GM18867 (cell line): Measurements from ENCODE around the gene CFAP43.

ENCODE experiments used
- ATAC-seq: cut with Tn5 transposase; IDR thresholded peaks from one replicate; pipeline ENCODE4 v1.9.1; 2021; ENCODE audit warnings: mild to moderate bottlenecking, moderate library complexity; ENCODE audit not compliant: unreplicated experiment

Gene CFAP43

GRCh38 chr10:104142081-104142480 lies 90.1 kb downstream of the CFAP43 start:
- no peak for ATAC-seq

- no peak for ATAC-seq
Observed at GRCh38 chr10:104139221-104139620, 92.9 kb downstream of the CFAP43 start.

GRCh38 chr10:104138131-104138530 lies 94.0 kb downstream of the CFAP43 start:
- no peak for ATAC-seq

- no peak for ATAC-seq
Observed at GRCh38 chr10:104130041-104130440, 102.1 kb downstream of the CFAP43 start.

DNA sequence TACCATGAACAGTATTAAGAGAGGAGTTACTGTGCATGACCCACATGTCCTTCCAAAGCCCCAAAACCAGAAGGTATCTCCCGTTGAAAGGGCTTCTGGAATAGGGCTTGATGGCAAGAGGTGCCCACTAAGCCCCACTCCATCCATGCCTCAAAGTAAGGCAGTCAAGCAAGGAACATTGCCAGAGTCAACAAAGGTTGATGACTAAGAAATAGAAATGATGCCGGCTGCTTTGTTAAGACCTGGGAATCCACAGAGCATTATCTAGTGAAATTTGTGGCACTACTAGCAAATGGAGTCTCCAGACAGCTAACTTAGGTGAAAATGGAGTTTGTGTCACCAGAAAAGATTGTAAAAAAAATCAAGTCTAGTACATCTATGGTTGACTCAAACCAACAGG lies 104.0 kb downstream of the CFAP43 start:
- ATAC-seq = no peak

DNA sequence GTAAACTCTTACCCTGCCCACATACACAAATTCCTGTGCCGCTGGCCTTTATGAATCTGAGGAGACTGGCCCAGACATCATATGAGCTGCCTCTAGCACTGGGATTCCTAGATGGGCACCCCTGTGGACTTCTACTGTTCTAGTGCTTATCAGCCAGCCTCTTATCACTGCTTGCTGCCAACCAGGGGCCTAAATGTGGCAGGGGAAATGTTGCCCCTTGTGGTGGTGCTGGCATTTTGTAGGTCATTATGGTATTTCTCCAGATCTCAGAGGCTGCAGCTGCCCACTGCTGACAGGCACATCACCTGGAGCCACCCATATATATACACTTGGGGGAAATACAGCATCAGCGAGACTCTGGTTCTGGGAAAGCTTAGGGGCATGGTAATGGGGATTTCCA lies 104.8 kb downstream of the CFAP43 start:
- no peak for ATAC-seq

- no peak for ATAC-seq
Observed at GRCh38 chr10:104123397-104123796, 108.8 kb downstream of the CFAP43 start.

GRCh38 chr10:104122225-104123107 lies 109.7 kb downstream of the CFAP43 start:
- no peak for ATAC-seq

DNA sequence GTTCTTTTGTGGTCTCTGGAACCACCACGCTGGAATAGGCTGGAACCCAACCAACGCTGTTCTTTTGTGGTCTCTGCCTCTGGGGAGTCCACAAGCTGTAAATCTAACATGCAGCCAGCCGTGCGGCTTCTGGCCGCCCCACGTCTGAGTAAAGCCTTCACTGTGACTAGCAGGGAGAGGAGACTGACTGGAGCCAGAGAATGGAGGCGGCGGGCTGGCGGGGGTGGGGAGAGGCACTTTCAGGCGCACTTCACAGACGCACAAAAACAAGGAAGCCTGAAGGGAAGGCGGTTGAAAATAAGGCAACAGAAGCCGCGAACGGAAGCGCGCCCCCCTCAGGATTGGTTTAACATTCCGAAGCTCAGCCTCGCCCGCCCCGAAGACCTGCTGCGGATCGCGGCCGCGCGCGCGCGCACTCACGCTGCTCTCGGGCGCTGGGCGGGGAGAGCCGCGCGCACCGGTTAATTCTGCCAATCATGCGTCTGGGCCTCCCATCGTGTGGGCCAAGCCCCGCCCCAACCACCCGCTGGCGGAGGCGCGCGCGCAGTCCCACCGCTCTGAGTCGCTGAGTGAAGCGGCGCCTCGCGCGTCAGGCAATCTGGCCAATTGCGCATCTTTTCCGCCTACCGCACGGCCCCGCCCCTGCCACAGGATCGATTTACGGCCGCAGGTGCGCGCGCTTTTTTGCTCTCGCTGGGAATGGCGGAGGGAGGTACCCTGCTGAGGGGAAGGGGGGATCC lies 110.5 kb downstream of the CFAP43 start, which contains the start of gene SFR1:
SFR1 (plus strand) TSS at position 687 of the 740 bp plus-strand sequence; CDS start at position 700, 13 bp downstream.
- ATAC-seq = peak; percentile 91

GRCh38 chr10:104120903-104121484 lies 111.2 kb downstream of the CFAP43 start:
- peak; percentile 34 for ATAC-seq

DNA sequence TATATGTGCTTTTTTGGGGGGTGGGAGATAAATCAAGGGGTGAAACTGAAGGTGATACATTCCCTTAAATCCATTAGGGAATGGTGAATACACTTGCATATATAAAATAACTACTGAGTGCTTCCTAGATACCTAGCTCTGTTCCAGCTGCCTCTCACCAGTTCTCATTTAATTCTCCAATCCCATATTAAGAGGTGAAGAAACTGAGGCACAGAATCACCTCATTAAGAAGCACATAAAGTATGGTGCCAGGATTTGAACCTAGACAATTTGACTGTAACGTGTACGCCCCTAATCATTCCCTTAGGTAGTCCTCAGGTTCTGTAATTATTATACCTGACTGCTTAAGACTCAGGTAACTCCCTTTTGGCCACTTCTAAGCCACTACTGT lies 111.7 kb downstream of the CFAP43 start:
- no peak for ATAC-seq

- ATAC-seq = no peak
Observed at GRCh38 chr10:104119996-104120395, 112.2 kb downstream of the CFAP43 start.

- no peak for ATAC-seq
Observed at GRCh38 chr10:104117839-104118323, 114.3 kb downstream of the CFAP43 start.

GRCh38 chr10:104113376-104113956 lies 118.7 kb downstream of the CFAP43 start:
- no peak for ATAC-seq

DNA sequence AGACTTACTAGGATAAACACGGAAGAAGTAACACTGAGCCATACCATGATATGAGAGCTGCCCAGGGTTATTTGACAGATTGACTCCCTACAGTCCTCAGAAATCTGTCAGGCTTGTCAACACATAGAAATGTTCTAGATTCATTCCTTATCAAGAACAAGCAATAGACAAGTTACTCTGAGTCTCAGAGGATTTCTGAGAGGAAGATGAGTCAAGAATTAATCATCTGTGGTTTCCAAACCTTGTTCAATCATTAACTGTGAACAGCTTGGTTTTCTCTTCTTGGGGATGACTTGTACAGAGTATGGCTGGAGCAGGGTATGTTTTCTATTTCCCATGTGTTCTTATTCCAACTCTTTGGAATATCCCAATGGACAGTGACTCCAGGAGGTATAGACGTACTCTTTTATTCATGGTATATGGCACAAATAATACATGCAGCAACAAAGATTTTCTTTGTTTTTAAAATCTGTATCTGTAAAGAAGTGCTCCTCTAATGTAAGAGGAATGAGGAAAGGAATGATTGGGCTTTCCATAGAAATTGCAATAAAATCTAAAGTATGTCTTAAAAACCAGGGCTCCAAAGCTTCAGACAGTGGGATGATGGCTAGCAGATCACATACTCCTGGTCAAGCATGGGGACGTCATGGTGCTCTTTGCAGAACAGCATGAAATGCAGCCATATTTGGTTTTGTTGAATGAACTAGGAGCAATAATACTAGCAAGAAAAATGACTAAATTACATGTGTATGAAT lies 122.1 kb downstream of the CFAP43 start:
- ATAC-seq = peak; percentile 78

DNA sequence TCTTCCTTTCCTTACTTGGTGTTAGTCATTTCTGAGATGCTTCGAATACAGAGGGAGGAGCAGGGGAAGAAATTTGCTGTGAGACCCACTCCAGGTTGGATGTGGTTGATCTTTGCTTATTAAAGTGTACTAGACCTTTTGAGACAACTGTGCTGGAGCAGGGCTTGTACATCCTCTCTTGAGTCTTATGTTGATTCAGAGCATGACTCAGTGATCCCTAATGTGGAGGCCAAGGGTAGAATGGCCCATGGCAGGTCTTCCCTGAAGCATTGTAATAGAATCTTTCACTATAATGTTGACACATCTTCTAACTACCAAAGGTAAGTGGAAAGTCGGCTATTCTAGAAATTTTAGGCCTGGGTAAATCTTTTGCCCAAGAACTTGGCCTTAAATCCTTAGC lies 127.2 kb downstream of the CFAP43 start:
- ATAC-seq = no peak

- peak; percentile 50 for ATAC-seq
Observed at GRCh38 chr10:104104418-104104817, 127.7 kb downstream of the CFAP43 start.

GRCh38 chr10:104103956-104104355 lies 128.2 kb downstream of the CFAP43 start:
- peak; percentile 65 for ATAC-seq

GRCh38 chr10:104101902-104102301 lies 130.3 kb downstream of the CFAP43 start:
- ATAC-seq = no peak

GRCh38 chr10:104100795-104101194 lies 131.4 kb downstream of the CFAP43 start:
- ATAC-seq = no peak
